Caco-2 (cell line): ENCODE results near the gene MRPL48. TPM values are rescaled to one million over a fixed set of nuclear protein-coding genes. Genes with fewer than 3 reads are reported as not detected.

Experiments used
- BruUV-seq: library from RNA; stranded (reverse); fragments of 400-500 nt; replicated peaks from 2 replicates; lab custom pipeline; 2021; lab: Mats Ljungman, UMichigan
- CTCF ChIA-PET: fragments of 300-600 bp; sonication (Branson Sonifier 250); formaldehyde crosslinking; loops from one replicate; lab custom pipeline; 2022; ENCODE audit warnings: antibody characterized with exemption; lab: Charles Lee
- POLR2A ChIA-PET: fragments of 300-600 bp; sonication (Branson Sonifier 250); formaldehyde crosslinking; loops from one replicate; lab custom pipeline; 2022; ENCODE audit warnings: antibody characterized with exemption; lab: Charles Lee
- DNase-seq, 2 experiments: peaks; one replicate each; pipeline versions ENCODE4 v3.0.0 to v3.0.0-alpha.2; 2020 to 2022
- H3K27me3 ChIP-seq: replicated peaks from 2 replicates; pipeline ENCODE4 v1.6.0; 2011; ENCODE audit warnings: low read length; ENCODE audit not compliant: control insufficient read depth, insufficient read depth
- H3K36me3 ChIP-seq: 2 replicates; pipeline ENCODE4 v1.5.1; 2011; ENCODE audit warnings: low read length; ENCODE audit not compliant: control insufficient read depth, insufficient read depth
- H3K4me1 ChIP-seq: fragments of 250-450 bp; sonication (Bioruptor Pico); 2 replicates; pipeline ENCODE4 v1.5.1; 2020; ENCODE audit warnings: mild to moderate bottlenecking
- H3K4me3 ChIP-seq: 2 replicates; pipeline ENCODE4 v1.5.1; 2011; ENCODE audit warnings: low read depth, mild to moderate bottlenecking, control low read depth, low read length
- H3K9me3 ChIP-seq: fragments of 250-450 bp; sonication (Bioruptor Pico); 2 replicates; pipeline ENCODE4 v1.5.1; 2020; ENCODE audit warnings: mild to moderate bottlenecking, moderate library complexity
- H3K27ac Mint-ChIP-seq: one replicate; pipeline ENCODE4 v1.8.0; 2022; ENCODE audit warnings: mixed read lengths; ENCODE audit not compliant: unreplicated experiment
- H3K27me3 Mint-ChIP-seq: one replicate; pipeline ENCODE4 v1.8.0; 2022; ENCODE audit warnings: mixed read lengths; ENCODE audit not compliant: insufficient read depth, unreplicated experiment
- H3K36me3 Mint-ChIP-seq: one replicate; pipeline ENCODE4 v1.8.0; 2022; ENCODE audit warnings: mild to moderate bottlenecking, mixed read lengths; ENCODE audit not compliant: insufficient read depth, unreplicated experiment
- H3K4me1 Mint-ChIP-seq: one replicate; pipeline ENCODE4 v1.8.0; 2022; ENCODE audit warnings: low read depth, mixed read lengths; ENCODE audit not compliant: unreplicated experiment
- H3K4me3 Mint-ChIP-seq: one replicate; pipeline ENCODE4 v1.8.0; 2022; ENCODE audit warnings: mild to moderate bottlenecking, moderate library complexity, mixed read lengths; ENCODE audit not compliant: unreplicated experiment
- H3K9me3 Mint-ChIP-seq: one replicate; pipeline ENCODE4 v1.8.0; 2022; ENCODE audit warnings: mixed read lengths; ENCODE audit not compliant: unreplicated experiment
- intact Hi-C: fragments of 100-400 bp; cut with micrococcal nuclease; formaldehyde crosslinking; loops from one replicate; pipeline ENCODE4 v1.10.0; 2022; ENCODE audit not compliant: unreplicated experiment
- total RNA-seq: library from RNA; stranded (reverse); gene quantifications from 2 replicates; pipeline ENCODE4 v1.2.3, GENCODE V29; 2022
- TF ChIP-seq, protein P1 (sequence below), 2 experiments: fragments of 200-600 bp in 1 of 2; IDR thresholded peaks; 1 replicate in 1 of 2; 2 replicates in 1 of 2; pipeline versions ENCODE4 v1.5.1 to v1.8.0; 2011 to 2022; ENCODE audit warnings: antibody characterized with exemption in 1 of 2, control low read depth in 1 of 2, inconsistent platforms in 1 of 2, low read depth in 1 of 2, low read length in 1 of 2, mild to moderate bottlenecking in 1 of 2, moderate library complexity in 1 of 2; ENCODE audit not compliant: insufficient read depth in 1 of 2, severe bottlenecking in 1 of 2, unreplicated experiment in 1 of 2

The MRPL48 gene
- total RNA-seq, 1 experiment from 2014 or later: 113 TPM

DNA sequence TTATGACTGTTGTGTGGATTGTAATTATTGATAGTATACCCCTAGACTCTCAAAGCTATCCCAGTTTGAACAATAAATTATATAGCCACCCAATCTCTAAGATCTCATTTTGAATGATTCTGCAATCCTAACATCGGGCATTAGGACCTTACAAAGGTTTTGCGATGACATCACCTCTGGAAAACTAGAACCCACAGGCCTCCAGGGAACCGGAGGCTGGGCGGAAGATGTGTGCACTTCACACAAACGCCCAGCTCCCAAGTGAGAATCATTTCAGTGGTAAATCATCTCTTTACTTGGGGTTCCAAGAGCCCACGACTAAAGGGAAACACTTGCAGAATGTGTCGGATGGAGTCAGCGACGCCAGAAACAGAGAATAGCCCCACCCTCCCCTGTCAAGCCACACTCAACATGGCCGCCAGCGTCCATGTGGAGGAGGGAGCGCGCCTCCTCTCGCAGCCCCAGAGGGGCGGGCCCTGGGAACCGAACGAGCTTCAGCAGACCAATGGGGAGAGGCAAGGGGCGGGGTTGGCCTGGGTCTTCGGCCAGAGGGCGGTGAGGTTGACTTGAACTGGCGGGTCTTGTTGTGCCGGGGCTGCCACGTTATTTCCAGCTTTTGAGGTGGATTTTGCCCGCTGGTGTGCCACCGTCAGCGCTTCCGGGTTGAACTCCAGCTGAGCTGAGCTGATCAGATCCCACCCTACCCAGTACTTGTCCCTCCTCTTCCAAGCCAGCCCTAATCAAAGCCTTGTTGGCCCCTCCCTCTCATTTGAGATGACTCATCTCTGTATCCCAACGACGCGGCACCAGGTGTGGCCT lies 8.4 kb upstream of the MRPL48 start:
- no peaks in the 10 kb centered on the region for H3K9me3 Mint-ChIP-seq
- H3K27me3 Mint-ChIP-seq: no peaks in the 10 kb centered on the region
- H3K36me3 Mint-ChIP-seq: peaks cover 16% of the 10 kb centered on the region
- CTCF ChIA-PET: interaction anchor here (0.6 to 2.2 kb wide), 13 partner anchors 9 to 444 kb away, joined by 3 to 39 read pairs (median 3); partner anchors contain the start of gene RAB6A
- Histone ChIP-seq H3K9me3 (no peaks in the 10 kb centered on the region), H3K36me3 (no peaks in the 10 kb centered on the region), H3K27me3 (no peaks in the 10 kb centered on the region), H3K4me1 (peaks cover 21% of the 10 kb centered on the region), H3K4me3 (peak overlapping the region; percentile 72)
- H3K4me3 Mint-ChIP-seq: peak overlapping the region; percentile 99
- peak; percentile 100 for DNase-seq
- TF ChIP-seq, protein P1, sequence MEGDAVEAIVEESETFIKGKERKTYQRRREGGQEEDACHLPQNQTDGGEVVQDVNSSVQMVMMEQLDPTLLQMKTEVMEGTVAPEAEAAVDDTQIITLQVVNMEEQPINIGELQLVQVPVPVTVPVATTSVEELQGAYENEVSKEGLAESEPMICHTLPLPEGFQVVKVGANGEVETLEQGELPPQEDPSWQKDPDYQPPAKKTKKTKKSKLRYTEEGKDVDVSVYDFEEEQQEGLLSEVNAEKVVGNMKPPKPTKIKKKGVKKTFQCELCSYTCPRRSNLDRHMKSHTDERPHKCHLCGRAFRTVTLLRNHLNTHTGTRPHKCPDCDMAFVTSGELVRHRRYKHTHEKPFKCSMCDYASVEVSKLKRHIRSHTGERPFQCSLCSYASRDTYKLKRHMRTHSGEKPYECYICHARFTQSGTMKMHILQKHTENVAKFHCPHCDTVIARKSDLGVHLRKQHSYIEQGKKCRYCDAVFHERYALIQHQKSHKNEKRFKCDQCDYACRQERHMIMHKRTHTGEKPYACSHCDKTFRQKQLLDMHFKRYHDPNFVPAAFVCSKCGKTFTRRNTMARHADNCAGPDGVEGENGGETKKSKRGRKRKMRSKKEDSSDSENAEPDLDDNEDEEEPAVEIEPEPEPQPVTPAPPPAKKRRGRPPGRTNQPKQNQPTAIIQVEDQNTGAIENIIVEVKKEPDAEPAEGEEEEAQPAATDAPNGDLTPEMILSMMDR (IDR thresholded peaks at IDR 0.05; ENCODE audit: insufficient read depth in 1 of 2, low read depth in 1 of 2, low read length in 1 of 2, severe bottlenecking in 1 of 2, unreplicated experiment in 1 of 2): no peak
- intact Hi-C loops: loop anchor here (1.0 kb wide), 4 partner anchors 18 to 181 kb away; partner anchors contain the start of genes COA4, FAM168A, PAAF1 and RAB6A
- BruUV-seq: no TSS peak
- H3K4me1 Mint-ChIP-seq: peaks cover 16% of the 10 kb centered on the region
- peak overlapping the region; percentile 99 for H3K27ac Mint-ChIP-seq
- POLR2A ChIA-PET: interaction anchor here (0.5 to 2.6 kb wide), 15 partner anchors 9 to 691 kb away, joined by 3 to 92 read pairs (median 4); partner anchors contain the start of genes COA4, MRPL48, PAAF1 and RAB6A

DNA sequence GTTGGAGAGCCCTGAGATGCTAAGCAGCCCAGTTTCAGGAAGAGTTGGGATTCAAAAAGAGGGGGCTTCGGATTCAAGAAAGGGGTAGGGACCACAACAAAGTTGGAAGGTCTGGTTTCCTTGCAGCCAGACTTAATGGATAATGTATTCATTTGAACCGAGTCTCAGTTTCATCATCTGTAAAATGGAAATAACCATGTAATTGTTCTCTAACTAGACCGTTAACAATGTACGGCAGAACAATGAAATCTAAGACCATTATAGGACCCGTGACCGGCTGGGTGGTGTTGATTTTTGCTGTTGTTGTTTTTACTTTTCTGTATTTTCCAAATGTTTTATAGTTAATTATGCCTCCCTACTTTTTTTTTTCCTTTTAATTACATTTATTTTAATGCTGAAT lies 6.4 kb upstream of the MRPL48 start:
- TF ChIP-seq, protein P1 (IDR thresholded peaks at IDR 0.05; ENCODE audit: insufficient read depth in 1 of 2, low read depth in 1 of 2, low read length in 1 of 2, severe bottlenecking in 1 of 2, unreplicated experiment in 1 of 2): no peak
- Histone ChIP-seq H3K27me3 (no peaks in the 10 kb centered on the region), H3K9me3 (no peaks in the 10 kb centered on the region), H3K36me3 (no peaks in the 10 kb centered on the region), H3K4me3 (no peak overlapping the region), H3K4me1 (peaks cover 31% of the 10 kb centered on the region)
- BruUV-seq: no TSS peak
- Mint-ChIP-seq H3K36me3 (peaks cover 24% of the 10 kb centered on the region), H3K27me3 (no peaks in the 10 kb centered on the region), H3K9me3 (no peaks in the 10 kb centered on the region), H3K4me1 (peaks cover 29% of the 10 kb centered on the region), H3K4me3 (no peak overlapping the region), H3K27ac (peak overlapping the region; percentile 10)
- no peak for DNase-seq
- ChIA-PET POLR2A (no interaction called here), CTCF (no interaction called here)
- intact Hi-C loops: no loop called here

DNA sequence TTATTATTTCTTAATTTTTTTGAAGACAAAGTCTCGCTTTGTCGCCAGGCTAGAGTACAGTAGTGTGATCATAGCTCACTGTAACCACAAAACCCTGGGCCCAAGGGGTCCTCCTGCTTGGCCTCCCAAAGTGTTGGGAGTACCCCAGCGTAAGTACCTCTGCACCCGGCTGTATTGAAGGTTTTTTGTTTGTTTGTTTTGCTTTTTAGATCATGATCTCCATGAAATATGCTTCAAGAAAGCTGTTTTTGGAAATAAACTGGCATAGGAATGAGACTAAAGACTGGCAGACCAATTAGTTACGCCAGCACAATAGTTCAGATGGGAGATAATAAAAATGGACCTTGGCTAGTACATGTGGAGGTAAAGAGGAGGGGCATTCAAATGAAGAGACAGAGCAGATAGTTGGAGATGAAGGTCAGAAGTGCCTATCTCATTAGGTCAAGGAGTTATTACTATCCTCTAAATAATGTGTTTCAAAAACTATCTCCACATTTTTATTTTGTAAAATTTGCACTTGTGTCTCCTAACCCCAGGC lies 4.1 kb upstream of the MRPL48 start:
- no peaks in the 10 kb centered on the region for H3K27me3 Mint-ChIP-seq
- Histone ChIP-seq H3K9me3 (no peaks in the 10 kb centered on the region), H3K27me3 (no peaks in the 10 kb centered on the region), H3K4me1 (peaks cover 36% of the 10 kb centered on the region), H3K36me3 (no peaks in the 10 kb centered on the region), H3K4me3 (no peak overlapping the region)
- TF ChIP-seq, protein P1 (IDR thresholded peaks at IDR 0.05; ENCODE audit: insufficient read depth in 1 of 2, low read depth in 1 of 2, low read length in 1 of 2, severe bottlenecking in 1 of 2, unreplicated experiment in 1 of 2): no peak
- intact Hi-C loops: loop anchor here (1.0 kb wide), 3 partner anchors 22 to 158 kb away; partner anchors contain the start of gene RAB6A
- POLR2A ChIA-PET: interaction anchor here (0.6 to 1.8 kb wide), 5 partner anchors 23 to 513 kb away, joined by 4 to 38 read pairs (median 7); partner anchors contain the start of genes COA4, PAAF1 and RAB6A
- no peak for DNase-seq
- peaks cover 29% of the 10 kb centered on the region for H3K36me3 Mint-ChIP-seq
- CTCF ChIA-PET: interaction anchor here (1.0 kb wide), 1 partner anchor 158 kb away, joined by 3 read pairs; no protein-coding TSS in a partner anchor
- no TSS peak for BruUV-seq
- H3K9me3 Mint-ChIP-seq: no peaks in the 10 kb centered on the region
- H3K4me3 Mint-ChIP-seq: no peak overlapping the region
- H3K27ac Mint-ChIP-seq: peak overlapping the region; percentile 81
- H3K4me1 Mint-ChIP-seq: peaks cover 29% of the 10 kb centered on the region
